GM21526 (cell line): ENCODE results near the gene TMEM132D.

Source experiments
- ATAC-seq: cut with Tn5 transposase; IDR thresholded peaks from one replicate; pipeline ENCODE4 v1.9.1; 2021; ENCODE audit warnings: moderate library complexity; ENCODE audit not compliant: unreplicated experiment, low FRiP score

The TMEM132D gene

DNA sequence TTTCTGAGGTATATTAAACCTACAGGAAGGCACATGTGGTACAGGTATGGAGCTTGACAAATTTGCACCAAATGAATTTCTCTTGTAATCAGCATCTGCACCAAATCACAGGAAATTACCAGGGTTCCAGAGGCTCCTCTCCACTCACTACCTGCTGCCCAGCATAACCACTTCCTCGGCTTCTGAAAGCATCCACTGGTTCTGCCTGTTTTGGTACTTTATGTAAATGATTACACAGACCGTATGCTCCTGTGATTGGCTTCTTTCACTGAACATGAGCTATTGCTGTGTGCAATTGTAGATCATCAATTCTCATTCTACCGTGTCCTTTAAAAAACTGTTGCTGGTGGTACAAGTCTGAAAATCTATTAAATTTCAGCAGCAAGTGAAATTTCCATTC lies 522.1 kb downstream of the TMEM132D start:
- no peak for ATAC-seq

DNA sequence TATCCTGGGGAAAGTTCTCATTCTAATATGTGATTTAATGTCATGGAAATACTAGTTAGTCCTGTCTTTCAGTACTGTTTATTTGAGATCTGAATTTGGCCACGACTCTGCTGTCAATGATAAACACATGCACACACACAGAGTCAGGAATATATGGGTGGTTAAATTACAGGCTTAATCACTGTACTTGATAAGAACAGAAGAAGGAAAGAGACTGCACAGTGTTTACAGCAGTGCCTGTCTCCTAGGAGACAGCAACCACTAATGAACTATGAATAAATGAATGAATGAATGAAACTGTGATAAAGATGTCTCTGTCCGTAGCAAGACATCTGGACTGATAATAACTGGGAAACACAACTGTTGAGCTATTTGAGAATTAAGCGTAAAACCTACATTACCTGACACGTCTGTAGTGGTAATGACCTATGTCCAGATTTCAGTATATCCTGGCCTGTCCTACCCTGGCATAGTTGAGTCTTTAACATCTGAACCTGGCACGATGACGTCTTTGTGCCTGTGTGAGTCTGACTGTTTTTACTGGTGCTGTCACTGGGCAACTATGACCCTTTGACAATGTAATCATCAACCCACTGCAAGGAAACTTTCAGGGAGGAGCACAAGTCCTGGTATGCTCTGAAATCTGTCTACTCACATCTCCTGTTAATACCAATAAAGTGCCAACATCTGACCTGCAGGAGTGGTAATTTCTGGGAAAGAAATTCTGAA lies 524.6 kb downstream of the TMEM132D start:
- ATAC-seq, result no peak

DNA sequence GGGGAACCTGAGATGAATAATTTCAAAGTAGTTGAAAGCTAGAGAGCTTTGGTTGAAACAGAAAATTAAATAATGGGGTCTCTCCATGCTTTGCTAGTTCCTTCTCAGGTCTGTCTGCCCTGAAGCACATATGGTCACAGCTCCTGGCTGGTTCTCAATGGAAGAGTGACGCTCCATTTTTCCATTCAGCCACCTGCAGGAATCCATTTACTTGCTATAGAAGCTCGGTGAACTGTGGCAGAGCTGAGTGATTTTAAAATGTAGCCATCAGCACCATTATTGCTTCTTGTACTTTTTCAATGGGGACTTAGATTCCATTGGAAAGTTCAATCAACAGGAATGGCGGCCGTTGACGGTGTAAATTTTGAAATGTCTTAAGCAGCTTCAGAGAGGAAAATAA lies 525.3 kb downstream of the TMEM132D start:
- ATAC-seq, result no peak

DNA sequence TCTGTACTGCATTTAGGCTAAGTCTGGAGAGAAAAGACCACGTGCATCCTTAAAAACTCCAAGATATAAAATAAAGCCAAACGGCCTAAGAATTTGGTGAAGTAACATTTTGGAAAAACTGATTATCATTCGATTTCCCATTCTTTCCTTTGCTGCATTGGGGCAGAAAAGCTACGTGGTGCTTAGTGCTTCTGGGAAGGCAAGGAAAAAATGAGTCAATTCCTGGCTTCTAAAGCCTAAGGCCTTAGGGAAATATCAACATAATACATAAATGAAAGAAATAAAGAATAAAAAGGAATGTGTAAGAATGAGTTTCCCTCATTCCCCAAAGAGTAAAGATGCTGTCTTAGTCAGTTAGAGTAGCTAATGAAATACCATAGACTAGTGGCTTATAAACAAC lies 530.1 kb downstream of the TMEM132D start:
- ATAC-seq, result no peak

DNA sequence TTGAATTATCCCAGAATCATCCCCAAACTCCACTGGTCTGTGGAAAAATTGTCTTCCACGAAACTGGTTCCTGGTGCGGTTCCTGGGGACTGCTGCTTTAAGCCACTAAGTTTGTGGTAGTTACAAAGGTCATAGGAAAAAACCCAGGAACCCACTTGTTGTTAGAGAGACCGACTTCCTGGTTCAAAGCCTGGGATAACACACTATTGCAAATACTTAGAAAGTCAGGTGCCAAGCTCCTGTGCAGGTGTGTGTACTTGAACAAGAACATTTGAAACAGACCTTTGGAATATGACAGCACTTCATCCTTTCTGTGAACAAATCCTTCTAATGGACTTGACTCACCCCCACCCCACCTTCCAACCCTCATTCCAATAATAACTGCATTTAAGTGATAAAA lies 530.9 kb downstream of the TMEM132D start:
- ATAC-seq, result no peak

DNA sequence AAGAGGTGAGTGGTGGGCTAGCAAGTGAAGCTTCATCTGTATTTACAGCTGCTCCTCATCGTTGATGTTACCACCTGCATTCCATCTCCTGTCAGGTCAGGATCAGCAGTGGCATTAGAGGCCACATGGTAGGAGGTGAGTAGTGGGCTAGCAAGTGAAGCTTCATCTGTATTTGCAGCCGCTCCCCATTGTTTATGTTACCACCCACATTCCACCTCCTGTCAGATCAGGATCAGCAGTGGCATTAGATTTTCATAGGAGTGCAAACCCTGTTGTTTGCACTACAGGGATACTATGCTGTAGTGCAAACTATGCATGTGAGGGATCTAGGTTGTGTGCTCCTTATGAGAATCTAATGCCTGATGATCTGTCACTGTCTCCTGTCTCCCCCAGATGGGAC lies 531.5 kb downstream of the TMEM132D start:
- ATAC-seq, result no peak

DNA sequence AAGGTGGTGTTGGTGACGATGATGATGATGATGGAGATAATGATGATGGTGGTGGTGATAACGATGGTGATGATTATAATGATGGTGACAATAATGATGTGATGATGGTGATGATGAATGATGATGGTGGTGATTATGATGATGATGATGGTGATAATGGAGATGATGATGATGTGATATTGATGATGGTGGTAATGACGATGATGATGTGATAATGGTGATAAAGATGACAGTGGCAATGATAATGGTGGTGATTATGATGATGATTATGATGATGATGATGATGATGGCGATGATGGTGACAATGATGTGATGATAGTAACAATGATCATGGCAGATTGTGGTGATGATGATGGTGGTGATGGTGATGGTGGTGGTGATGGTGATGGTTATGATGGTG lies 532.6 kb downstream of the TMEM132D start:
- no peak for ATAC-seq

- no peak for ATAC-seq
Observed at GRCh38 chr12:129366656-129367055, 537.2 kb downstream of the TMEM132D start.

GRCh38 chr12:129363041-129363440 lies 540.8 kb downstream of the TMEM132D start:
- no peak for ATAC-seq

GRCh38 chr12:129357233-129357632 lies 546.6 kb downstream of the TMEM132D start:
- no peak for ATAC-seq

GRCh38 chr12:129351481-129351880 lies 552.3 kb downstream of the TMEM132D start:
- no peak for ATAC-seq

- ATAC-seq, result no peak
Observed at GRCh38 chr12:129339336-129339735, 564.5 kb downstream of the TMEM132D start.

- no peak for ATAC-seq
Observed at GRCh38 chr12:129337413-129337812, 566.4 kb downstream of the TMEM132D start.

DNA sequence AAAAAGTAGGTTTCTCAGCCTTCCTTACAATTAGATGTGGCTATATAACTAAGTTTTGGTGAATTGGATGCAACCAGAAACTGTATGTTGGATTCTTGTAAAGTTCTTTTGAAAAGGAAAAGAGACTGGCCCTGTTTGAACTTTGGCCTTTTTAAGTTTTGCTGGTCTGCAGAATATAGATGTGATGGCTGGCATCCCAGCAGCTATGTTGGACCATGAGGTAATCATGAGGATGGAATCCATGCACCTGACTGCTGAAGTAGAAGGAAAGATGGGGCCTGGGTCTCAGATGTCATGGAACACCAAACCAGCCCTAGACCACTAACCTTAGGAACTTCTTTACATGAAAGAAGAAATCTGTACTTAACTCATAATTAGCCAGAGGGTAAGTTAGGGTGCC lies 568.1 kb downstream of the TMEM132D start:
- ATAC-seq, result no peak

GRCh38 chr12:129332286-129332685 lies 571.5 kb downstream of the TMEM132D start:
- ATAC-seq, result no peak

DNA sequence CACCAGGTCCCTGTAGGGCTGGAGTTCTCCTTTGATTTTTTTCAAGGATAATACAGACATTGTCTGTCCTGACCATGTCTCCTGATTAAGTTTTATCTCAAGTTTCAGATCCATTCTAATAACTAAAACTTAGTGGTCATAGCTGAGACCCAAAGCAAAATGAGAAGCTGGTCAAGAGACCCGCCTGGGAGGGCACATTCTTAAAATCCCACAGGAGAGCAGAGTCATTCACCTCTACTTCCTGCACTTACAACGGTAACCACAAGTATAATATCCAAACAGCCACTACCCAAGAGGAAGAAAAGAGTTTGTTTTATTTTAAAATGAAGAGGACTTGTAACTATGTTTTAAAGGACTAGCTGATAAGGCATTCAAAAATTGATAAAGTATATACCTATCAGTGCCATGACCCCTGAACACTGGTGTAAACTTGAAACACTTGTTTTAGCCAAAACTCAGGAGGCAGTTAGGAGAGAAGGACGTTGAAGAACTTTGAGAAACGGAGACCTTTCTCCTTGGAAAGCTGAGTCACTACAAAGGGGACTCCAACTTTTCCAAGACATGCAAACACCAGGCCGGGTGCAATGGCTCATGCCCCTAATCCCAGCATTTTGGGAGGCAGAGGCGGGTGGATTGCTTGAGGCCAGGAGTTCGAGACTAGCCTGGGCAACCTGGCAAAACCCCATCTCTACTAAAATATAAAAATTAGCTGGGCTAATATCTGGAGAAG lies 572.3 kb downstream of the TMEM132D start:
- ATAC-seq, result no peak

DNA sequence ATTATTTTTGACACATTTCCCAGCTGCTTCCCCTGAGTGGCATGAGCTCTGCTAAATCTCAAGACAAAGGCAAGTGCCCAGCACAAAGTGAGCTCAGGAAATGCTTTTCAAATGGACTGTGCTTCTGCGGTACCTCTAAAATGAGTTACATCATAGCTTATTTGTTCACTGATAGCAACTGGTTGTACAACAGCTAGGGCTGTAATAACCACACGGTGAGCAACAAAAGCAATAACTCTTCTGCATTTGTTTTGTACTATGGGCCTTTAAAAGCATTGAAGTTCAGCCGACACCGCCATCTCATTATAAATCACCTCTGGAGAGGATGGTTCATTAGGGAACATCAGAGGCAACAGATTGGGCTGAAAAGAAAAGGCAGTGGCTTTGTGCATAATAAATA lies 575.6 kb downstream of the TMEM132D start:
- ATAC-seq, result no peak

- no peak for ATAC-seq
Observed at GRCh38 chr12:129325566-129325965, 578.3 kb downstream of the TMEM132D start.

DNA sequence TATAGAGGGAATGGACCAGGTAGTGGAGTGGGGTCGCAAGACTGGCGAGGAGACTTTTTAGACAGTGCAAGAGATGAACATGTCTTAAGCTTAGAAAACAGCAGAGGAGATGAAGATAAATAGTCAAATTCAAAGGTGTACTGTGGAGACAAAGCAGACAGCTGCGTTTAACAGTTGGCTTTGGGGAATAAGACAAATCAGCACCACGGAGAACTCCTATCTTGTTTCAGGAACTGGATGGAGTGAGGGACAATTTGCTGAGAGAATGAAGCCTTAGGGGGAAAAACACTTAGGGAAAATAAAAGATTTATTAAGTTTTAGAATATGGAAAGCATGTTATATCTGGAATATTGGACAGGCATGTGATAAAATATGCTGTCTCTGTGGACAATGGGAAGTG lies 591.8 kb downstream of the TMEM132D start:
- ATAC-seq, result no peak

- no peak for ATAC-seq
Observed at GRCh38 chr12:129310346-129310745, 593.5 kb downstream of the TMEM132D start.

DNA sequence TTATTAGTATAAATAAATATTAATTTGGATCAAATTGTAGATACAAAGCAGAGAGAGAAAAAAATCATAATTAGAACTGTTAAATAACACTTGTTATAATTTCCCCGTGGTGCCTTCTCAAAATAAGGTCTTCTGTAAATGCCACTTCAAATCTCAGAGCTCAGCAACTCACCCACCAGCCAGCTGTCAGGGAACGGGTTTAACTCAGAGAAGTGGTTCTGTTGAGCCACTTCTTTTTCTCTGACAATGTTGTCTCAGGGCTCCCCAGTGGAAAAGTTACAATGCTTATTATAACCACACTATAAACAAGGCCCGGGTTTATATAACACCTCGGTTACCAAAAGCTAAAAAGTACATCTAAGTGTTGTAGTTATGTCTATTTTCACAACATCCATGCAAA lies 598.0 kb downstream of the TMEM132D start:
- no peak for ATAC-seq

DNA sequence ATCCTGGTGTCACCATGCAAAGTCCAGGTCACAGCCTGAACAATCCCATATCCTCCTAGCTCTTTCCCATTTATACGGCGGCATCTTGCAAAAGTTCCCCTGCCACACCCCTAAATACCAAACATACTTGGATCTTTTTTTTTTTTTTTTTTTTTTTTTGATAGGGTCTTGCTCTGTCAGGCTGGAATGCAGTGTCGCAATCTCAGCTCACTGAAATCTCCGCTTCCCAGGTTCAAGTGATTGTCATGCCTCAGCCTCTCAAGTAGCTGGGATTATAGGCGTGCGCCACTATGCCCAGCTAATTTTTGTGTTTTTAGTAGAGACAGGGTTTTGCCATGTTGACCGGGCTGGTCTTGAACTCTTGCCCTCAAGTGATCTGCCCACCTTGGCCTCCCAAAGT lies 599.3 kb downstream of the TMEM132D start:
- ATAC-seq, result no peak
